K562 (cell line): Measurements from ENCODE around the gene ARL4D.

Experiments
- SMC3 ChIP-seq: conservative IDR thresholded peaks from 2 replicates; pipeline ENCODE4 v1.6.1; 2011; ENCODE audit warnings: low read depth, low read length, improper control_type of control experiment; ENCODE audit not compliant: insufficient read depth
- VEZF1 ChIP-seq: fragments of 200-800 bp; sonication (Bioruptor generic); IDR thresholded peaks from 2 replicates; pipeline ENCODE4 v1.6.1; 2017; ENCODE audit warnings: missing genetic modification characterization, missing compliant biosample characterization

GRCh38 chr17:43373356-43373755 is 25.4 kb upstream of the ARL4D start:
- TF ChIP-seq VEZF1 (CRISPR knock-in tag) (no peak), SMC3 (no peak)
